Hepatocyte (in vitro differentiated cells): Measurements from ENCODE around the gene EXOC6B. TPM values are rescaled to one million over a fixed set of nuclear protein-coding genes. Genes with fewer than 3 reads are reported as not detected.

ENCODE experiments used
- DNase-seq: peaks from one replicate; pipeline ENCODE4 v3.0.0-alpha.2; 2016; ENCODE audit warnings: low spot score
- H2AFZ ChIP-seq: fragments of 200-600 bp; sonication (generic); 2 replicates; pipeline ENCODE4 v1.6.0; 2016; ENCODE audit warnings: antibody characterized with exemption, mild to moderate bottlenecking
- H3K27ac ChIP-seq: fragments of 200-600 bp; sonication (generic); 2 replicates; pipeline ENCODE4 v1.5.1; 2016; ENCODE audit warnings: mild to moderate bottlenecking
- H3K27me3 ChIP-seq: fragments of 200-600 bp; sonication (generic); 2 replicates; pipeline ENCODE4 v1.6.1; 2016
- H3K36me3 ChIP-seq: fragments of 200-600 bp; sonication (generic); replicated peaks from 2 replicates; pipeline ENCODE4 v1.5.1; 2016; ENCODE audit warnings: low read depth; ENCODE audit not compliant: insufficient read depth
- H3K4me1 ChIP-seq: fragments of 200-600 bp; sonication (generic); 2 replicates; pipeline ENCODE4 v1.5.1; 2016; ENCODE audit warnings: mild to moderate bottlenecking, moderate library complexity; ENCODE audit not compliant: insufficient read depth
- H3K4me2 ChIP-seq: fragments of 200-600 bp; sonication (generic); 2 replicates; pipeline ENCODE4 v1.6.0; 2016
- H3K4me3 ChIP-seq: fragments of 200-600 bp; sonication (generic); 2 replicates; pipeline ENCODE4 v1.5.1; 2016; ENCODE audit warnings: mild to moderate bottlenecking
- H3K79me2 ChIP-seq: fragments of 200-600 bp; sonication (generic); 2 replicates; pipeline ENCODE4 v1.6.0; 2017; ENCODE audit warnings: mild to moderate bottlenecking
- H3K9me2 ChIP-seq: fragments of 200-600 bp; sonication (generic); replicated peaks from 2 replicates; pipeline ENCODE4 v1.6.0; 2017; ENCODE audit warnings: mild to moderate bottlenecking; ENCODE audit not compliant: insufficient read depth
- H3K9me3 ChIP-seq: fragments of 200-600 bp; sonication (generic); 2 replicates; pipeline ENCODE4 v1.5.1; 2016; ENCODE audit warnings: low read depth, mild to moderate bottlenecking
- H4K20me1 ChIP-seq: fragments of 200-600 bp; sonication (generic); 2 replicates; pipeline ENCODE4 v1.6.0; 2016; ENCODE audit warnings: mild to moderate bottlenecking; ENCODE audit not compliant: insufficient read depth, poor library complexity, severe bottlenecking
- EZH2 ChIP-seq: fragments of 200-600 bp; sonication (generic); IDR thresholded peaks from 2 replicates; pipeline ENCODE4 v1.6.1; 2016; ENCODE audit warnings: antibody characterized with exemption, mild to moderate bottlenecking, borderline replicate concordance
- EZH2phosphoT487 ChIP-seq: fragments of 200-600 bp; sonication (generic); IDR thresholded peaks from one replicate; pipeline ENCODE4 v1.6.1; 2018; ENCODE audit warnings: antibody characterized with exemption, mild to moderate bottlenecking, low read depth, moderate library complexity; ENCODE audit not compliant: unreplicated experiment, severe bottlenecking
- WGBS: methylation state at CpG from one replicate; pipeline ENCODE4 v1.1.6; 2016; ENCODE audit warnings: low lambda C conversion rate; ENCODE audit errors: missing lambda C conversion rate; 5-methylcytosine and 5-hydroxymethylcytosine counted together
- polyA plus RNA-seq: library from polyadenylated mRNA; unstranded; fragments of >200 nt; fragmentation: Nextera tagmentation; extraction: Ambion mirVana; gene quantifications from 2 replicates; pipeline ENCODE4 v1.2.1, GENCODE V29; 2016
- total RNA-seq: library from RNA; depleted of rRNA; stranded (reverse); fragments of >200 nt; gene quantifications from 2 replicates; pipeline ENCODE4 v1.2.3, GENCODE V29; 2014
- TF ChIP-seq, protein P1 (sequence below): fragments of 200-600 bp; sonication (generic); IDR thresholded peaks from 2 replicates; pipeline ENCODE4 v1.5.1; 2016; ENCODE audit warnings: antibody characterized with exemption, mild to moderate bottlenecking; ENCODE audit not compliant: poor library complexity

EXOC6B gene
- total and polyA plus RNA-seq, 2 experiments from 2014 or later = 11.8 to 36.2 TPM

DNA sequence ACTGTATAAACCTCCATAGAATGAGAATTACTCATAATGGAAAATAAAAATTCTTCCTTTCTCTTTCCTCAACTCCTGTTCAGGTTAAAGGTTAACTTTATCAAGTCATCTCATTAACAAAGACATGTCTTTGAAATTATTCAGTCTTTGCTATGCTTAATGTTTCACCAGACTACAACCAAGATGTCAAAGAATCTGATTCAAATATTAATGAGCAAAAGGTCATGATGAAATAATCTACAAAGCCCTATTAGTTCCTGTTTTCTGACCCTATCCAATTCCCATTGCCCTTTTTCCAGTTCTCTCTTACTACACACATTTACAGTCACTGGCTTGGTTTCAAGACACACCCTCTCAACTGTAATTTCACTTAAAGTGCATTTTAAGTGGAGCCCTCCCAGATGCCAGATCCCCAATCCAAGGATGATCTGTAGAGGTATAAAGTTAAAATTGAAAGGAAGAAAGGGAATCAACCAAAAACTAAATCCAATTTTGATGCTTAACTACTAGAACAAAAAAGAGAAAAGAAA lies 431.2 kb downstream of the EXOC6B start:
- Histone ChIP-seq H3K4me3 (no peak overlapping the region), H3K9me3 (no peaks in the 10 kb centered on the region), H3K36me3 (no peaks in the 10 kb centered on the region), H2AFZ (no peak overlapping the region), H3K79me2 (no peaks in the 10 kb centered on the region), H4K20me1 (no peaks in the 10 kb centered on the region), H3K27ac (peak overlapping the region; percentile 41), H3K4me1 (no peaks in the 10 kb centered on the region), H3K27me3 (no peaks in the 10 kb centered on the region), H3K4me2 (no peak overlapping the region), H3K9me2 (no peaks in the 10 kb centered on the region)
- DNase-seq = peak; percentile 22
- no peak for TF ChIP-seq EZH2phosphoT487
- no peak for TF ChIP-seq EZH2
- TF ChIP-seq, protein P1, sequence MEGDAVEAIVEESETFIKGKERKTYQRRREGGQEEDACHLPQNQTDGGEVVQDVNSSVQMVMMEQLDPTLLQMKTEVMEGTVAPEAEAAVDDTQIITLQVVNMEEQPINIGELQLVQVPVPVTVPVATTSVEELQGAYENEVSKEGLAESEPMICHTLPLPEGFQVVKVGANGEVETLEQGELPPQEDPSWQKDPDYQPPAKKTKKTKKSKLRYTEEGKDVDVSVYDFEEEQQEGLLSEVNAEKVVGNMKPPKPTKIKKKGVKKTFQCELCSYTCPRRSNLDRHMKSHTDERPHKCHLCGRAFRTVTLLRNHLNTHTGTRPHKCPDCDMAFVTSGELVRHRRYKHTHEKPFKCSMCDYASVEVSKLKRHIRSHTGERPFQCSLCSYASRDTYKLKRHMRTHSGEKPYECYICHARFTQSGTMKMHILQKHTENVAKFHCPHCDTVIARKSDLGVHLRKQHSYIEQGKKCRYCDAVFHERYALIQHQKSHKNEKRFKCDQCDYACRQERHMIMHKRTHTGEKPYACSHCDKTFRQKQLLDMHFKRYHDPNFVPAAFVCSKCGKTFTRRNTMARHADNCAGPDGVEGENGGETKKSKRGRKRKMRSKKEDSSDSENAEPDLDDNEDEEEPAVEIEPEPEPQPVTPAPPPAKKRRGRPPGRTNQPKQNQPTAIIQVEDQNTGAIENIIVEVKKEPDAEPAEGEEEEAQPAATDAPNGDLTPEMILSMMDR = no peak

DNA sequence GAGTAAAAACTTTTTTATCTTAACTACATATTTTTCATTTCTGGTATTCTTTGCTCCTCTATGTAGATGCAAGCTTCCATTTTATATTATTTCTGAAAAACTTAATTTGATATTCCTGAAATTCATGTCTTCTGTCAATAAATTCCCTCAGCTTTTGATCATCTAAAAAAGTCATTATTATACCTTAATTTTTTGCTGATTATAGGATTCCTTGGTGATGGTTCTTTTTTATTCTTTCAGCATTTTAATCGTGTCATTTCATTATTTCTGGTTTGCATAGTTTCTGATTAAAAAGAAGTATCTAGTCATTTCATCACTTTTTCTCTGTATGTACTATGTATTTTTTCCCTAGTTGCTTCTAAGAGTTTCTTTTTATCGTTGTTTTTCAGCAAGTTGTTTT lies 436.4 kb downstream of the EXOC6B start:
- 95% methylated on average over 2 of the region's 2 CpGs for WGBS

DNA sequence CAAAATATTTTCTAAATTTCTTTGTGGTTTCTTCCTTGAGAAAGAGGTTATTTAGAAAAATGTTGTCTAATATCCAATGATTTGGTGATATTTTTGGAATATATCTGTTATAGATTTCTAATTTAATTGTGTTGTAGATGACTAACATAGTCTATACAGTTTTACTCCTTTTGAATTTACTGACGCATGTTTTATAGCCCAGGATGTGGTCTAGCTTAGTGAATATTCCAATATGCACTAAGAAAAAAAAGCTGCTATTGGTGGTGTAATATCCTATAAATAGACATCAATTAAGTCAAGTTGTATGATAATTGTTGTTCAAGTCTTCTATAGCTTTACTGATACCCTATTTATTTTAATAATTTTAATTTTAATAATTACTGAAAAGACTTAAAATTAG lies 437.6 kb downstream of the EXOC6B start:
- 90% methylated on average over 1 of the region's 1 CpG for WGBS
- Histone ChIP-seq H3K27me3 (no peaks in the 10 kb centered on the region), H3K79me2 (no peaks in the 10 kb centered on the region), H3K4me3 (no peak overlapping the region), H3K4me1 (no peaks in the 10 kb centered on the region), H4K20me1 (no peaks in the 10 kb centered on the region), H2AFZ (no peak overlapping the region), H3K9me3 (no peaks in the 10 kb centered on the region), H3K36me3 (no peaks in the 10 kb centered on the region), H3K9me2 (no peaks in the 10 kb centered on the region), H3K27ac (no peak overlapping the region), H3K4me2 (no peak overlapping the region)
- TF ChIP-seq EZH2phosphoT487 = no peak
- TF ChIP-seq, protein P1 = no peak
- no peak for TF ChIP-seq EZH2
- no peak for DNase-seq

More for the DNA sequence above, 436.4 kb downstream of the EXOC6B start:
- H3K4me1 ChIP-seq = no peaks in the 10 kb centered on the region
- H2AFZ ChIP-seq = no peak overlapping the region
- no peak overlapping the region for H3K4me2 ChIP-seq
- H3K9me2 ChIP-seq = no peaks in the 10 kb centered on the region
- H3K27me3 ChIP-seq = no peaks in the 10 kb centered on the region
- H4K20me1 ChIP-seq = no peaks in the 10 kb centered on the region
- no peak for DNase-seq
- TF ChIP-seq, protein P1 = no peak
- TF ChIP-seq EZH2 (no peak), EZH2phosphoT487 (no peak)
- no peaks in the 10 kb centered on the region for H3K9me3 ChIP-seq
- no peak overlapping the region for H3K4me3 ChIP-seq
- no peaks in the 10 kb centered on the region for H3K36me3 ChIP-seq
- H3K27ac ChIP-seq = no peak overlapping the region
- H3K79me2 ChIP-seq = no peaks in the 10 kb centered on the region

DNA sequence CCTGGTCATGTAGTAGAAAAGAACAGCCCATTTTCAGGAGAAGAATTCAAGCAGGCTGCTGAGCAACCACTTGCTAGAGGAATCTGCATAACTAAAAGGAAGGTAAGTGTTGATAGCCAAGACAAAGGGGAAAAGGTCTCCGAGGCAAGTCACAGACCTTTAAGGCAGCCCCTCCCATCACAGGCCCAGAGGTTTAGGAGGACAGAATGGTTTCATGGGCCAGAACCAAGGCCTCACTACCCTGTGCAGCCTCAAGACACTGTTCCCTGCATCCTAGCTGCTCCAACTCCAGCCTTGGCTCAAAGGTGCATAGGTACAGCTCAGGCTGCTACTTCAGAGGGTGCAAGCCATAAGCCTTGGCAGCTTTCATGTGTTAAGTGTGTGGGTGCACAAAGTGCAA lies 439.5 kb downstream of the EXOC6B start:
- Histone ChIP-seq H3K36me3 (no peaks in the 10 kb centered on the region), H3K4me2 (no peak overlapping the region), H3K27me3 (no peaks in the 10 kb centered on the region), H3K4me1 (no peaks in the 10 kb centered on the region), H3K9me3 (no peaks in the 10 kb centered on the region), H2AFZ (no peak overlapping the region), H3K79me2 (no peaks in the 10 kb centered on the region), H3K4me3 (no peak overlapping the region), H4K20me1 (no peaks in the 10 kb centered on the region), H3K9me2 (no peaks in the 10 kb centered on the region), H3K27ac (no peak overlapping the region)
- DNase-seq = no peak
- 94% methylated on average over 1 of the region's 1 CpG for WGBS
- TF ChIP-seq EZH2 = no peak
- TF ChIP-seq EZH2phosphoT487 = no peak
- TF ChIP-seq, protein P1 = no peak
